SK-N-MC (cell line): ENCODE results near the gene C14orf132.

Experiments used
- EZH2 ChIP-seq: fragments of 200-600 bp; sonication (generic); IDR thresholded peaks from one replicate; pipeline ENCODE4 v1.6.1; 2017; ENCODE audit warnings: antibody characterized with exemption
- FOXP2 ChIP-seq: optimal IDR thresholded peaks from 2 replicates; pipeline ENCODE3; 2011; ENCODE audit warnings: mild to moderate bottlenecking, moderate library complexity; ENCODE audit not compliant: insufficient read depth; ENCODE audit errors: extremely low read length, control extremely low read depth
- POLR2AphosphoS5 ChIP-seq: IDR thresholded peaks from 2 replicates; pipeline ENCODE4 v1.6.1; 2012; ENCODE audit warnings: mild to moderate bottlenecking, low read depth, low read length, borderline replicate concordance

- no peak for TF ChIP-seq POLR2AphosphoS5
- no peak for TF ChIP-seq FOXP2
- no peak for TF ChIP-seq EZH2
Observed at GRCh38 chr14:96129128-96129736, 90.1 kb downstream of the C14orf132 start.
